HepG2 (cell line): ENCODE results near the gene CA10. TPM values are rescaled to one million over a fixed set of nuclear protein-coding genes. Genes with fewer than 3 reads are reported as not detected.

Source experiments
- ATAC-seq: fragments of 200-7000 bp; cut with Tn5 transposase; 3 replicates; pipeline ENCODE4 v1.9.1; 2020; ENCODE audit warnings: mild to moderate bottlenecking, moderate library complexity
- BruUV-seq: library from RNA; stranded (reverse); fragments of 400-500 nt; replicated peaks from 2 replicates; lab custom pipeline; 2021; lab: Mats Ljungman, UMichigan
- CTCF ChIA-PET: fragments of 300-600 bp; formaldehyde crosslinking; extraction: SDS; loops from one replicate; lab custom pipeline; 2021; ENCODE audit warnings: low total read pairs, inconsistent platforms, low intra/inter-chr PET ratio; lab: Yijun Ruan, JAX
- POLR2A ChIA-PET: fragments of 350-600 bp; sonication (Branson Sonifier 250); formaldehyde crosslinking; loops from one replicate; lab custom pipeline; 2020; ENCODE audit warnings: antibody characterized with exemption, inconsistent platforms; lab: Yijun Ruan, JAX
- DNase-seq: peaks from one replicate; pipeline ENCODE4 v3.0.0-alpha.2; 2015; ENCODE audit warnings: low spot score
- FAIRE-seq: peaks from 3 replicates; lab custom pipeline; 2011; peaks lifted over from hg19 to GRCh38; lab: Jason Lieb, UNC
- H2AFZ ChIP-seq: one replicate; pipeline ENCODE4 v1.6.1; 2011; ENCODE audit warnings: low read length, inconsistent platforms
- H3K27ac ChIP-seq: fragments of 300-600 bp; 3 replicates; pipeline ENCODE4 v1.8.0; 2011; ENCODE audit warnings: mixed run types, mild to moderate bottlenecking, mixed read lengths, low read length, inconsistent platforms; ENCODE audit not compliant: insufficient read depth; ENCODE audit errors: extremely low read length
- H3K27me3 ChIP-seq, 2 experiments: fragments of 200-600 bp in 1 of 2; 2 replicates in 1 of 2; 3 replicates in 1 of 2; pipeline versions ENCODE4 v1.6.0 to v1.8.0; 2011; ENCODE audit warnings: low read length in 2 of 2, mild to moderate bottlenecking in 2 of 2, moderate library complexity in 2 of 2, inconsistent platforms in 1 of 2; ENCODE audit not compliant: insufficient read depth in 2 of 2, control insufficient read depth in 1 of 2
- H3K36me3 ChIP-seq, 2 experiments: fragments of 200-600 bp in 1 of 2; replicated peaks in 1 of 2; 2 replicates in 1 of 2; 3 replicates in 1 of 2; pipeline versions ENCODE4 v1.5.1 to v1.8.0; 2011; ENCODE audit warnings: low read length in 2 of 2, inconsistent platforms in 1 of 2; ENCODE audit not compliant: insufficient read depth in 2 of 2, control insufficient read depth in 1 of 2
- H3K4me1 ChIP-seq: 2 replicates; pipeline ENCODE4 v1.5.1; 2012; ENCODE audit warnings: low read length, inconsistent platforms; ENCODE audit not compliant: insufficient read depth
- H3K4me2 ChIP-seq: 2 replicates; pipeline ENCODE4 v1.6.0; 2011; ENCODE audit warnings: low read depth, low read length, inconsistent platforms
- H3K4me3 ChIP-seq, 3 experiments: fragments of 200-600 bp in 1 of 3; sonication (generic), shearing (Covaris generic) in 1 of 3; replicated peaks in 1 of 3; 2 replicates each; pipeline ENCODE4 v1.5.1; 2011 to 2016; ENCODE audit warnings: low read length in 3 of 3, inconsistent platforms in 2 of 3, low read depth in 2 of 3, mild to moderate bottlenecking in 2 of 3, control low read depth in 1 of 3, mixed read lengths in 1 of 3; ENCODE audit not compliant: insufficient read depth in 1 of 3
- H3K79me2 ChIP-seq: one replicate; pipeline ENCODE4 v1.6.1; 2011; ENCODE audit warnings: low read length, inconsistent platforms; ENCODE audit not compliant: insufficient read depth
- H3K9ac ChIP-seq: 2 replicates; pipeline ENCODE4 v1.6.0; 2011; ENCODE audit warnings: mild to moderate bottlenecking, low read depth, low read length, inconsistent platforms; ENCODE audit not compliant: insufficient read depth
- H3K9me3 ChIP-seq: 2 replicates; pipeline ENCODE4 v1.5.1; 2012; ENCODE audit warnings: mild to moderate bottlenecking, low read length
- H4K20me1 ChIP-seq: 2 replicates; pipeline ENCODE4 v1.6.0; 2011; ENCODE audit warnings: inconsistent platforms, mild to moderate bottlenecking, low read length, moderate library complexity; ENCODE audit not compliant: insufficient read depth
- MAFF ChIP-seq: IDR thresholded peaks from 2 replicates; pipeline ENCODE4 v1.6.1; 2011; ENCODE audit warnings: low read depth, low read length, improper control_type of control experiment
- MAFK ChIP-seq, 2 experiments: IDR thresholded peaks in 1 of 2; conservative IDR thresholded peaks in 1 of 2; 2 replicates each; pipeline ENCODE4 v1.6.1; 2011; ENCODE audit warnings: improper control_type of control experiment in 2 of 2, low read length in 2 of 2
- NFRKB ChIP-seq: fragments of 450-650 bp; IDR thresholded peaks from 2 replicates; pipeline ENCODE4 v1.6.1; 2017
- WGBS: methylation state at CpG from one replicate; pipeline ENCODE4 v1.1.6; 2017; ENCODE audit warnings: low lambda C conversion rate; 5-methylcytosine and 5-hydroxymethylcytosine counted together
- in situ Hi-C: cut with HindIII; loops from 2 replicates; pipeline ENCODE4 v1.10.0; 2017; ENCODE audit warnings: low pct_unique_long_range_greater_than_20kb; ENCODE audit not compliant: extremely low pct_ligation_motif_present
- intact Hi-C: fragments of 100-400 bp; cut with micrococcal nuclease; formaldehyde crosslinking; loops from one replicate; pipeline ENCODE4 v1.10.0; 2022; ENCODE audit not compliant: unreplicated experiment
- polyA plus RNA-seq, 8 experiments: library from polyadenylated mRNA; depleted of rRNA in 3 of 8; stranded (reverse) in 7 of 8; unstranded in 1 of 8; fragments of >200 nt; fragmentation: Illumina TruSeq in 4 of 8; extraction: Trizol in 4 of 8; gene quantifications; 2 replicates each; pipeline versions ENCODE4 v1.2.1 to v1.2.3, GENCODE V29; 2011 to 2016; ENCODE audit warnings: low read depth in 4 of 8, missing spikeins in 1 of 8, mixed read lengths in 1 of 8; ENCODE audit not compliant: insufficient read depth in 1 of 8
- total RNA-seq, 5 experiments: library from RNA; depleted of rRNA; stranded (reverse); fragments of >200 nt; fragmentation: Illumina TruSeq; extraction: Trizol; gene quantifications; 2 replicates each; pipeline ENCODE4 v1.2.3, GENCODE V29; 2016; ENCODE audit warnings: low read depth in 1 of 5
- TF ChIP-seq, protein P1 (sequence below): sonication (generic); formaldehyde crosslinking; IDR thresholded peaks from 2 replicates; pipeline ENCODE4 v1.5.1; 2020; ENCODE audit warnings: missing genetic modification reagents, mild to moderate bottlenecking, borderline replicate concordance
- TF ChIP-seq, protein P2 (sequence below): sonication (generic); formaldehyde crosslinking; IDR thresholded peaks from 2 replicates; pipeline ENCODE4 v1.5.1; 2020; ENCODE audit warnings: missing genetic modification reagents, mild to moderate bottlenecking, borderline replicate concordance

CA10 gene
- total and polyA plus RNA-seq, 2 of the 13 experiments (the other 11 are each of a cell fraction or from before 2014, with no cell fraction given) = not detected

DNA sequence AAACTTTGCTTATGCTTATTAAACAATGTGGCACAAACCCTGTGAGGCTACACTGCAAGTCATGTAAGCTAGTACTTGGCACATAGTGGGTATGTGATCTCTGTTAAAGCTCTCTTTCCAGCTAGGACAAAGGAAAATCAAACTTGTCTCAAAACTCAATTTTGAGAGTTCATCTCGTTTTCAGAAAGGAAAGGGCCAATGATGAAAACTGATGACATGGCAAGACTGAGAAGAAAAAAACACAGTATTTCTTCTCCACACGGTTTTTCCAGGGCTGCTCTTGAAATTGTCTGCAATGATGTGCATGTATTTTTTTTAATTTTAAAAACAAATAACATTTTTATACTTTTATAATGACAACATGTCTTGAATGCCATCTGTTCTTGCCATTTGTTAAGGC, 389.8 kb downstream of the CA10 start:
- 3% methylated on average over 2 of the region's 2 CpGs for WGBS
- DNase-seq (no peak), ATAC-seq (no peak), FAIRE-seq (no peak)
- no peaks in the 10 kb centered on the region for H3K4me1 ChIP-seq
- TF ChIP-seq NFRKB (no peak), MAFK (conservative IDR thresholded peaks at IDR 0.05 in 1 of 2, IDR thresholded peaks at IDR 0.05 in 1 of 2; ENCODE audit: low read length in 2 of 2) (peak; percentile 70 to 85), MAFF (peak; percentile 71)
- TF ChIP-seq, protein P1, sequence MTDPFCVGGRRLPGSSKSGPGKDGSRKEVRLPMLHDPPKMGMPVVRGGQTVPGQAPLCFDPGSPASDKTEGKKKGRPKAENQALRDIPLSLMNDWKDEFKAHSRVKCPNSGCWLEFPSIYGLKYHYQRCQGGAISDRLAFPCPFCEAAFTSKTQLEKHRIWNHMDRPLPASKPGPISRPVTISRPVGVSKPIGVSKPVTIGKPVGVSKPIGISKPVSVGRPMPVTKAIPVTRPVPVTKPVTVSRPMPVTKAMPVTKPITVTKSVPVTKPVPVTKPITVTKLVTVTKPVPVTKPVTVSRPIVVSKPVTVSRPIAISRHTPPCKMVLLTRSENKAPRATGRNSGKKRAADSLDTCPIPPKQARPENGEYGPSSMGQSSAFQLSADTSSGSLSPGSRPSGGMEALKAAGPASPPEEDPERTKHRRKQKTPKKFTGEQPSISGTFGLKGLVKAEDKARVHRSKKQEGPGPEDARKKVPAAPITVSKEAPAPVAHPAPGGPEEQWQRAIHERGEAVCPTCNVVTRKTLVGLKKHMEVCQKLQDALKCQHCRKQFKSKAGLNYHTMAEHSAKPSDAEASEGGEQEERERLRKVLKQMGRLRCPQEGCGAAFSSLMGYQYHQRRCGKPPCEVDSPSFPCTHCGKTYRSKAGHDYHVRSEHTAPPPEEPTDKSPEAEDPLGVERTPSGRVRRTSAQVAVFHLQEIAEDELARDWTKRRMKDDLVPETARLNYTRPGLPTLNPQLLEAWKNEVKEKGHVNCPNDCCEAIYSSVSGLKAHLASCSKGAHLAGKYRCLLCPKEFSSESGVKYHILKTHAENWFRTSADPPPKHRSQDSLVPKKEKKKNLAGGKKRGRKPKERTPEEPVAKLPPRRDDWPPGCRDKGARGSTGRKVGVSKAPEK (CRISPR knock-in tag) = no peak
- TF ChIP-seq, protein P2, sequence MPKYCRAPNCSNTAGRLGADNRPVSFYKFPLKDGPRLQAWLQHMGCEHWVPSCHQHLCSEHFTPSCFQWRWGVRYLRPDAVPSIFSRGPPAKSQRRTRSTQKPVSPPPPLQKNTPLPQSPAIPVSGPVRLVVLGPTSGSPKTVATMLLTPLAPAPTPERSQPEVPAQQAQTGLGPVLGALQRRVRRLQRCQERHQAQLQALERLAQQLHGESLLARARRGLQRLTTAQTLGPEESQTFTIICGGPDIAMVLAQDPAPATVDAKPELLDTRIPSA (CRISPR knock-in tag) = no peak
- no peak overlapping the region for H3K4me3 ChIP-seq
- POLR2A ChIA-PET = no interaction called here
- no peak overlapping the region for H3K27ac ChIP-seq
- no peaks in the 10 kb centered on the region for H4K20me1 ChIP-seq
- intact Hi-C loops (no loop called here), in situ Hi-C loops (loop anchor here (10.0 kb wide), 1 partner anchor 336 kb away; no protein-coding TSS in a partner anchor)
- H3K79me2 ChIP-seq = no peaks in the 10 kb centered on the region
- no peaks in the 10 kb centered on the region for H3K9me3 ChIP-seq
- no peak overlapping the region for H3K9ac ChIP-seq
- no peaks in the 10 kb centered on the region for H3K27me3 ChIP-seq
- H2AFZ ChIP-seq = no peak overlapping the region
- H3K4me2 ChIP-seq = no peak overlapping the region
- BruUV-seq = no TSS peak
- CTCF ChIA-PET = no interaction called here
- H3K36me3 ChIP-seq = no peaks in the 10 kb centered on the region
